IMR-90 (cell line): Measurements from ENCODE around the gene B3GLCT.

Source experiments
- CTCF ChIP-seq: conservative IDR thresholded peaks from 2 replicates; pipeline ENCODE4 v1.5.1; 2012; ENCODE audit warnings: mild to moderate bottlenecking, low read depth, low read length, improper control_type of control experiment
- POLR2A ChIP-seq: IDR thresholded peaks from 2 replicates; pipeline ENCODE4 v1.6.1; 2012; ENCODE audit warnings: mild to moderate bottlenecking, low read depth, low read length
- RCOR1 ChIP-seq: IDR thresholded peaks from 2 replicates; pipeline ENCODE4 v1.6.1; 2012; ENCODE audit warnings: mild to moderate bottlenecking, low read length, improper control_type of control experiment; ENCODE audit not compliant: insufficient replicate concordance
- RFX5 ChIP-seq: IDR thresholded peaks from 2 replicates; pipeline ENCODE4 v1.8.0; 2012; ENCODE audit warnings: low read depth, mild to moderate bottlenecking, low read length, moderate library complexity

DNA sequence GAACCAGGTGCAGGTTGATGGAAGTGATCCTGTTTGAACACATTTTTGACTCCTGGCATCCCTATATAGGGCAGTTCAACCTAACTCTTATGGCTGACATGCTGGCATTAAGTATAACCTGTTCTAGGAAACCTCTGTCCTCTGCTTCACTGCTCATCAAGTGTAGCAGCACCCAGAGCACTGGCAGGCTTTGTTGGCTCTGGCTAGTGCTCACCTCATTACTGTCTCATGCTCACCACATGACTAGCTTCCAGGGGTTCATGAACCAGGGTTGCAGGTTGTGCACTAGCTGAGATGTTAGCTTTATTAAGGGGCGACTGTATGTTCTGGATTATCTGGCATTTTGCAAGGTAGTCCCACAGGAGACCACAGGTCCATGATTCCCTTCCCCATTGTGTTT lies 63.6 kb downstream of the B3GLCT start:
- TF ChIP-seq CTCF (no peak), POLR2A (no peak), RCOR1 (no peak), RFX5 (no peak)
